Ureter (tissue), 1 donor: Measurements from ENCODE around the gene AURKA. TPM values are rescaled to one million over a fixed set of nuclear protein-coding genes. Genes with fewer than 3 reads are reported as not detected.

Source experiments
- total RNA-seq: library from RNA; stranded (reverse); gene quantifications from one replicate; pipeline ENCODE4 v1.2.4, GENCODE V29; 2023
- donor health status: DM: yes; HTN: yes; CAD: no.

The AURKA gene
- total RNA-seq, 1 donor from 2014 or later, result 1.6 TPM

Other genes starting within 250 kb of the AURKA start
- not detected for gene MC3R, start 143.5 kb downstream of the AURKA start, total RNA-seq
- gene FAM210B, start 33.2 kb downstream of the AURKA start, total RNA-seq, result 50.3 TPM
- 36.6 TPM for gene CSTF1, start 430 bp upstream of the AURKA start, total RNA-seq
- gene CASS4, start 20.0 kb upstream of the AURKA start, total RNA-seq, result 0.91 TPM
- 91.2 TPM for gene RTF2, start 76.4 kb upstream of the AURKA start, total RNA-seq
- not detected for gene FAM209A, start 132.5 kb upstream of the AURKA start, total RNA-seq
- gene FAM209B, start 141.0 kb upstream of the AURKA start, total RNA-seq, result not detected
- gene TFAP2C, start 237.1 kb upstream of the AURKA start, total RNA-seq, result 12.5 TPM